ENCODE results near the gene CAMLG. TPM values are rescaled to one million over a fixed set of nuclear protein-coding genes. Genes with fewer than 3 reads are reported as not detected.
"Not testable (repeated sequence)": the region's sequence is repeated elsewhere in the genome, so short reads cannot be mapped to it uniquely, and the experiment has no call there.

Gene CAMLG
- 46.0 TPM for polyA plus RNA-seq (2013, experiment 1 of 2)
- polyA plus RNA-seq (2013, experiment 2 of 2) = 45.8 TPM

GRCh38 chr5:134738133-134738962 is at the start of gene CAMLG:
TSS of gene CAMLG (plus strand) at chr5:134738548. CDS start at chr5:134738621, 73 bp downstream.
- WGBS, 2 experiments (ENCODE audit: insufficient coverage in 2 of 2) = 1% methylated on average over 47 to 50 of the region's 66 CpGs
- peak within 1 kb of the TSS; percentile 81 for H3K4me3 ChIP-seq (ENCODE audit: extremely low read depth, insufficient read depth, low read length, poor library complexity, severe bottlenecking)
- peaks cover 28% of the 10 kb centered on the region for H3K36me3 ChIP-seq (ENCODE audit: control insufficient read depth, insufficient read depth, low read length)
- H3K9me3 ChIP-seq (ENCODE audit: control insufficient read depth, low read length) = no peaks in the 10 kb centered on the region
- peak within 1 kb of the TSS; percentile 96 for H3K27ac ChIP-seq (ENCODE audit: low read depth, low read length, severe bottlenecking)
- H3K4me1 ChIP-seq (ENCODE audit: control insufficient read depth, insufficient read depth, low read length, poor library complexity, severe bottlenecking) = peaks cover 7% of the 10 kb centered on the region

GRCh38 chr5:134690144-134690543 is 48.2 kb upstream of the CAMLG start:
- H3K9me3 ChIP-seq (ENCODE audit: control insufficient read depth, low read length); H3K4me1 ChIP-seq (ENCODE audit: control insufficient read depth, insufficient read depth, low read length, poor library complexity, severe bottlenecking); H3K27ac ChIP-seq (ENCODE audit: low read depth, low read length, severe bottlenecking); H3K4me3 ChIP-seq (ENCODE audit: extremely low read depth, insufficient read depth, low read length, poor library complexity, severe bottlenecking): not testable (repeated sequence)
- peaks cover 81% of the 10 kb centered on the region for H3K36me3 ChIP-seq (ENCODE audit: control insufficient read depth, insufficient read depth, low read length)
- WGBS, 2 experiments (ENCODE audit: insufficient coverage in 2 of 2) = 100% methylated on average over 6 of the region's 8 CpGs

- Histone ChIP-seq H3K9me3 (ENCODE audit: control insufficient read depth, low read length) (no peaks in the 10 kb centered on the region), H3K36me3 (ENCODE audit: control insufficient read depth, insufficient read depth, low read length) (peaks cover 80% of the 10 kb centered on the region), H3K27ac (ENCODE audit: low read depth, low read length, severe bottlenecking) (no peak overlapping the region), H3K4me1 (ENCODE audit: control insufficient read depth, insufficient read depth, low read length, poor library complexity, severe bottlenecking) (no peaks in the 10 kb centered on the region), H3K4me3 (ENCODE audit: extremely low read depth, insufficient read depth, low read length, poor library complexity, severe bottlenecking) (no peak overlapping the region)
These were observed 45.6 kb upstream of the CAMLG start for GRCh38 chr5:134692722-134693121.

- Histone ChIP-seq H3K27ac (ENCODE audit: low read depth, low read length, severe bottlenecking) (no peak overlapping the region), H3K9me3 (ENCODE audit: control insufficient read depth, low read length) (no peaks in the 10 kb centered on the region), H3K36me3 (ENCODE audit: control insufficient read depth, insufficient read depth, low read length) (peaks cover 90% of the 10 kb centered on the region), H3K4me3 (ENCODE audit: extremely low read depth, insufficient read depth, low read length, poor library complexity, severe bottlenecking) (no peak overlapping the region), H3K4me1 (ENCODE audit: control insufficient read depth, insufficient read depth, low read length, poor library complexity, severe bottlenecking) (no peaks in the 10 kb centered on the region)
- no CpG with 5 or more reads among the region's 1 CpG for WGBS, 2 experiments (ENCODE audit: insufficient coverage in 2 of 2)
These were observed 30.0 kb upstream of the CAMLG start for GRCh38 chr5:134708301-134708700.

GRCh38 chr5:134714120-134714519 is 24.2 kb upstream of the CAMLG start:
- no peak overlapping the region for H3K4me3 ChIP-seq (ENCODE audit: extremely low read depth, insufficient read depth, low read length, poor library complexity, severe bottlenecking)
- peaks cover 80% of the 10 kb centered on the region for H3K36me3 ChIP-seq (ENCODE audit: control insufficient read depth, insufficient read depth, low read length)
- H3K27ac ChIP-seq (ENCODE audit: low read depth, low read length, severe bottlenecking) = no peak overlapping the region
- H3K4me1 ChIP-seq (ENCODE audit: control insufficient read depth, insufficient read depth, low read length, poor library complexity, severe bottlenecking) = no peaks in the 10 kb centered on the region
- WGBS, 2 experiments (ENCODE audit: insufficient coverage in 2 of 2) = 47 to 57% methylated on average over 2 of the region's 5 CpGs
- H3K9me3 ChIP-seq (ENCODE audit: control insufficient read depth, low read length) = no peaks in the 10 kb centered on the region

- H3K36me3 ChIP-seq (ENCODE audit: control insufficient read depth, insufficient read depth, low read length) = peaks cover 85% of the 10 kb centered on the region
- no peaks in the 10 kb centered on the region for H3K9me3 ChIP-seq (ENCODE audit: control insufficient read depth, low read length)
- H3K27ac ChIP-seq (ENCODE audit: low read depth, low read length, severe bottlenecking) = no peak overlapping the region
- 100% methylated on average over 2 to 3 of the region's 3 CpGs for WGBS, 2 experiments (ENCODE audit: insufficient coverage in 2 of 2)
- H3K4me3 ChIP-seq (ENCODE audit: extremely low read depth, insufficient read depth, low read length, poor library complexity, severe bottlenecking) = no peak overlapping the region
- H3K4me1 ChIP-seq (ENCODE audit: control insufficient read depth, insufficient read depth, low read length, poor library complexity, severe bottlenecking) = no peaks in the 10 kb centered on the region
These were observed 23.8 kb upstream of the CAMLG start for GRCh38 chr5:134714541-134714940.

- not testable (repeated sequence) for H3K9me3 ChIP-seq (ENCODE audit: control insufficient read depth, low read length); H3K4me3 ChIP-seq (ENCODE audit: extremely low read depth, insufficient read depth, low read length, poor library complexity, severe bottlenecking); H3K27ac ChIP-seq (ENCODE audit: low read depth, low read length, severe bottlenecking); H3K4me1 ChIP-seq (ENCODE audit: control insufficient read depth, insufficient read depth, low read length, poor library complexity, severe bottlenecking)
- H3K36me3 ChIP-seq (ENCODE audit: control insufficient read depth, insufficient read depth, low read length) = peaks cover 86% of the 10 kb centered on the region
- WGBS, 2 experiments (ENCODE audit: insufficient coverage in 2 of 2) = 79 to 97% methylated on average over 3 of the region's 4 CpGs
These were observed 22.9 kb upstream of the CAMLG start for GRCh38 chr5:134715466-134715865.

- WGBS, 2 experiments (ENCODE audit: insufficient coverage in 2 of 2) = 100% methylated on average over 1 of the region's 1 CpG; no CpG with 5 or more reads in 1 of the 2 experiments
- H3K4me3 ChIP-seq (ENCODE audit: extremely low read depth, insufficient read depth, low read length, poor library complexity, severe bottlenecking) = no peak overlapping the region
These were observed 13.5 kb upstream of the CAMLG start for GRCh38 chr5:134724872-134725271.

GRCh38 chr5:134732819-134733218 is 5.5 kb upstream of the CAMLG start:
- Histone ChIP-seq H3K36me3 (ENCODE audit: control insufficient read depth, insufficient read depth, low read length) (peaks cover under 1% of the 10 kb centered on the region), H3K27ac (ENCODE audit: low read depth, low read length, severe bottlenecking) (no peak overlapping the region), H3K4me3 (ENCODE audit: extremely low read depth, insufficient read depth, low read length, poor library complexity, severe bottlenecking) (no peak overlapping the region), H3K9me3 (ENCODE audit: control insufficient read depth, low read length) (no peaks in the 10 kb centered on the region), H3K4me1 (ENCODE audit: control insufficient read depth, insufficient read depth, low read length, poor library complexity, severe bottlenecking) (no peaks in the 10 kb centered on the region)
- WGBS, 2 experiments (ENCODE audit: insufficient coverage in 2 of 2) = 83% methylated on average over 2 of the region's 3 CpGs; no CpG with 5 or more reads in 1 of the 2 experiments

More at GRCh38 chr5:134724872-134725271, 13.5 kb upstream of the CAMLG start:
- Histone ChIP-seq H3K36me3 (ENCODE audit: control insufficient read depth, insufficient read depth, low read length) (peaks cover 41% of the 10 kb centered on the region), H3K9me3 (ENCODE audit: control insufficient read depth, low read length) (no peaks in the 10 kb centered on the region), H3K27ac (ENCODE audit: low read depth, low read length, severe bottlenecking) (no peak overlapping the region), H3K4me1 (ENCODE audit: control insufficient read depth, insufficient read depth, low read length, poor library complexity, severe bottlenecking) (no peaks in the 10 kb centered on the region)

- 92 to 97% methylated on average over 3 to 4 of the region's 4 CpGs for WGBS, 2 experiments (ENCODE audit: insufficient coverage in 2 of 2)
- H3K4me3 ChIP-seq (ENCODE audit: extremely low read depth, insufficient read depth, low read length, poor library complexity, severe bottlenecking) = no peak overlapping the region
- peaks cover 7% of the 10 kb centered on the region for H3K4me1 ChIP-seq (ENCODE audit: control insufficient read depth, insufficient read depth, low read length, poor library complexity, severe bottlenecking)
- H3K36me3 ChIP-seq (ENCODE audit: control insufficient read depth, insufficient read depth, low read length) = no peaks in the 10 kb centered on the region
- H3K9me3 ChIP-seq (ENCODE audit: control insufficient read depth, low read length) = no peaks in the 10 kb centered on the region
- H3K27ac ChIP-seq (ENCODE audit: low read depth, low read length, severe bottlenecking) = no peak overlapping the region
These were observed 3.1 kb upstream of the CAMLG start for GRCh38 chr5:134735243-134735642.

GRCh38 chr5:134736173-134736812 is 2.1 kb upstream of the CAMLG start:
- H3K9me3 ChIP-seq (ENCODE audit: control insufficient read depth, low read length) = no peaks in the 10 kb centered on the region

More at GRCh38 chr5:134736173-134736812, 2.1 kb upstream of the CAMLG start:
- no CpG with 5 or more reads among the region's 2 CpGs for WGBS, 2 experiments (ENCODE audit: insufficient coverage in 2 of 2)
- H3K36me3 ChIP-seq (ENCODE audit: control insufficient read depth, insufficient read depth, low read length) = peaks cover 10% of the 10 kb centered on the region
- H3K4me3 ChIP-seq (ENCODE audit: extremely low read depth, insufficient read depth, low read length, poor library complexity, severe bottlenecking) = no peak overlapping the region
- no peak overlapping the region for H3K27ac ChIP-seq (ENCODE audit: low read depth, low read length, severe bottlenecking)
- H3K4me1 ChIP-seq (ENCODE audit: control insufficient read depth, insufficient read depth, low read length, poor library complexity, severe bottlenecking) = peaks cover 7% of the 10 kb centered on the region
